H1 (cell line): Measurements from ENCODE around the gene CHCHD1. TPM values are rescaled to one million over a fixed set of nuclear protein-coding genes. Genes with fewer than 3 reads are reported as not detected.

ENCODE experiments used
- CTCF ChIA-PET: fragments of 300-600 bp; sonication (Branson Sonifier 250); formaldehyde crosslinking; loops from one replicate; lab custom pipeline; 2021; ENCODE audit not compliant: partially characterized antibody; lab: Charles Lee
- POLR2A ChIA-PET: fragments of 300-600 bp; sonication (Branson Sonifier 250); formaldehyde crosslinking; loops from one replicate; lab custom pipeline; 2021; ENCODE audit warnings: inconsistent platforms; ENCODE audit not compliant: partially characterized antibody; lab: Charles Lee
- DNase-seq, 2 experiments: peaks; one replicate each; pipeline versions ENCODE4 v3.0.0 to v3.0.0-alpha.2; 2010 to 2022; ENCODE audit warnings: low spot score in 2 of 2, low read depth in 1 of 2, mixed read lengths in 1 of 2
- FAIRE-seq: peaks from 2 replicates; lab custom pipeline; 2011; peaks lifted over from hg19 to GRCh38; lab: Jason Lieb, UNC
- H2AFZ ChIP-seq: 2 replicates; pipeline ENCODE4 v1.8.1; 2012; ENCODE audit warnings: low read length, inconsistent platforms
- H2AK5ac ChIP-seq: 2 replicates; pipeline ENCODE4 v1.6.1; 2013; ENCODE audit warnings: low read depth, low read length
- H2BK120ac ChIP-seq: replicated peaks from 2 replicates; pipeline ENCODE3; 2013; ENCODE audit warnings: low read depth, low read length, inconsistent platforms
- H2BK12ac ChIP-seq: 2 replicates; pipeline ENCODE4 v1.6.1; 2013; ENCODE audit warnings: low read depth, low read length
- H2BK15ac ChIP-seq: 2 replicates; pipeline ENCODE4 v1.6.1; 2013; ENCODE audit warnings: low read length
- H2BK20ac ChIP-seq: 2 replicates; pipeline ENCODE4 v1.6.1; 2013; ENCODE audit warnings: low read length
- H2BK5ac ChIP-seq: 2 replicates; pipeline ENCODE4 v1.6.1; 2013; ENCODE audit warnings: low read depth, low read length
- H3K14ac ChIP-seq: 2 replicates; pipeline ENCODE4 v1.6.1; 2013; ENCODE audit warnings: inconsistent platforms; ENCODE audit not compliant: insufficient read length
- H3K18ac ChIP-seq: 2 replicates; pipeline ENCODE4 v1.6.1; 2013; ENCODE audit warnings: low read length; ENCODE audit errors: extremely low read depth
- H3K23ac ChIP-seq: 2 replicates; pipeline ENCODE4 v1.6.1; 2013; ENCODE audit warnings: inconsistent platforms; ENCODE audit not compliant: insufficient read length
- H3K23me2 ChIP-seq: 2 replicates; pipeline ENCODE4 v1.6.1; 2013; ENCODE audit warnings: low read depth, low read length
- H3K27ac ChIP-seq: 2 replicates; pipeline ENCODE4 v1.6.1; 2011; ENCODE audit warnings: low read depth, low read length, inconsistent platforms
- H3K27me3 ChIP-seq, 4 experiments: replicated peaks in 1 of 4; 1 replicate in 1 of 4; 2 replicates in 3 of 4; pipeline versions ENCODE4 v1.6.1 to v1.8.1; 2011 to 2013; ENCODE audit warnings: low read length in 3 of 4, mild to moderate bottlenecking in 3 of 4, inconsistent platforms in 2 of 4, mixed read lengths in 2 of 4, moderate library complexity in 1 of 4; ENCODE audit not compliant: control insufficient read depth in 3 of 4, insufficient read depth in 3 of 4; ENCODE audit errors: extremely low read depth in 1 of 4
- H3K36me3 ChIP-seq, 4 experiments: 2 replicates each; pipeline versions ENCODE4 v1.6.1 to v1.8.1; 2011 to 2013; ENCODE audit warnings: mild to moderate bottlenecking in 4 of 4, low read length in 3 of 4, moderate library complexity in 2 of 4, control low read depth in 1 of 4, inconsistent platforms in 1 of 4; ENCODE audit not compliant: insufficient read depth in 4 of 4, control insufficient read depth in 2 of 4
- H3K4ac ChIP-seq: replicated peaks from 2 replicates; pipeline ENCODE3; 2013; ENCODE audit warnings: low read length, low read depth, mixed read lengths, inconsistent platforms; ENCODE audit not compliant: insufficient read length
- H3K4me1 ChIP-seq, 4 experiments: replicated peaks in 1 of 4; 1 replicate in 1 of 4; 2 replicates in 3 of 4; pipeline versions ENCODE4 v1.6.1 to v1.8.1; 2011 to 2013; ENCODE audit warnings: low read length in 3 of 4, inconsistent platforms in 2 of 4, mixed read lengths in 1 of 4; ENCODE audit not compliant: insufficient read depth in 4 of 4, control insufficient read depth in 3 of 4
- H3K4me2 ChIP-seq, 2 experiments: 2 replicates each; pipeline versions ENCODE4 v1.6.1 to v1.8.1; 2011 to 2013; ENCODE audit warnings: low read depth in 2 of 2, low read length in 2 of 2, control low read depth in 1 of 2, inconsistent platforms in 1 of 2, mild to moderate bottlenecking in 1 of 2; ENCODE audit not compliant: insufficient read depth in 1 of 2
- H3K4me3 ChIP-seq, 4 experiments: fragments of 200-600, 300-600 bp in 1 of 4; sonication (generic), shearing (Covaris generic), sonication (Bioruptor Twin) in 1 of 4; 2 replicates each; pipeline versions ENCODE4 v1.5.1 to v1.8.1; 2011 to 2016; ENCODE audit warnings: low read length in 4 of 4, low read depth in 3 of 4, control low read depth in 2 of 4, inconsistent platforms in 2 of 4, mild to moderate bottlenecking in 2 of 4, mixed read lengths in 1 of 4, moderate library complexity in 1 of 4; ENCODE audit not compliant: insufficient read depth in 2 of 4; ENCODE audit errors: extremely low read depth in 1 of 4
- H3K56ac ChIP-seq: replicated peaks from 2 replicates; pipeline ENCODE3; 2013; ENCODE audit warnings: low read depth, mild to moderate bottlenecking, mixed read lengths, low read length, inconsistent platforms; ENCODE audit not compliant: insufficient read length
- H3K79me1 ChIP-seq: 2 replicates; pipeline ENCODE4 v1.6.1; 2013; ENCODE audit warnings: low read depth, low read length, control low read depth
- H3K79me2 ChIP-seq, 2 experiments: 2 replicates each; pipeline versions ENCODE4 v1.6.1 to v1.8.1; 2012 to 2013; ENCODE audit warnings: low read length in 2 of 2, mild to moderate bottlenecking in 2 of 2, inconsistent platforms in 1 of 2; ENCODE audit not compliant: insufficient read depth in 2 of 2, control insufficient read depth in 1 of 2
- H3K9ac ChIP-seq, 4 experiments: replicated peaks in 1 of 4; 1 replicate in 1 of 4; 2 replicates in 3 of 4; pipeline versions ENCODE4 v1.6.1 to v1.8.1; 2011 to 2013; ENCODE audit warnings: low read depth in 3 of 4, low read length in 3 of 4, control low read depth in 2 of 4, mild to moderate bottlenecking in 2 of 4, moderate library complexity in 2 of 4, inconsistent platforms in 1 of 4; ENCODE audit errors: extremely low read depth in 1 of 4
- H3K9me3 ChIP-seq, 2 experiments: 2 replicates each; pipeline versions ENCODE4 v1.6.1 to v1.8.1; 2012 to 2013; ENCODE audit warnings: mild to moderate bottlenecking in 2 of 2, moderate library complexity in 2 of 2, control low read depth in 1 of 2, inconsistent platforms in 1 of 2, low read depth in 1 of 2, low read length in 1 of 2, mixed read lengths in 1 of 2; ENCODE audit not compliant: insufficient read depth in 2 of 2
- H4K20me1 ChIP-seq, 2 experiments: replicated peaks in 1 of 2; 2 replicates each; pipeline versions ENCODE3 to v1.8.1; 2011 to 2013; ENCODE audit warnings: inconsistent platforms in 2 of 2, low read length in 2 of 2, mild to moderate bottlenecking in 1 of 2; ENCODE audit not compliant: insufficient read depth in 2 of 2, control insufficient read depth in 1 of 2
- H4K5ac ChIP-seq: 2 replicates; pipeline ENCODE4 v1.6.1; 2013; ENCODE audit warnings: low read length, low read depth, mixed read lengths, inconsistent platforms; ENCODE audit not compliant: insufficient read length
- H4K8ac ChIP-seq: 2 replicates; pipeline ENCODE4 v1.8.0; 2013; ENCODE audit warnings: mild to moderate bottlenecking, moderate library complexity, low read length, inconsistent platforms; ENCODE audit not compliant: insufficient read depth; ENCODE audit errors: extremely low read depth
- H4K91ac ChIP-seq: replicated peaks from 2 replicates; pipeline ENCODE3; 2013; ENCODE audit warnings: low read length, mixed read lengths, inconsistent platforms; ENCODE audit not compliant: insufficient read length
- RAD21 ChIP-seq, 2 experiments: IDR thresholded peaks in 1 of 2; conservative IDR thresholded peaks in 1 of 2; 2 replicates each; pipeline ENCODE4 v1.6.1; 2011; ENCODE audit warnings: low read depth in 2 of 2, low read length in 2 of 2, improper control_type of control experiment in 1 of 2, inconsistent platforms in 1 of 2, mild to moderate bottlenecking in 1 of 2, moderate library complexity in 1 of 2
- SP2 ChIP-seq: IDR thresholded peaks from 2 replicates; pipeline ENCODE4 v1.6.1; 2012; ENCODE audit warnings: mild to moderate bottlenecking, low read length, inconsistent platforms
- WGBS, 2 experiments: shearing (Covaris generic) in 1 of 2; methylation state at CpG; one replicate each; pipeline versions ENCODE4 v1.1.6 to v1.1.7; 2013 to 2015; ENCODE audit warnings: low lambda C conversion rate in 2 of 2, mixed read lengths in 2 of 2, inconsistent platforms in 1 of 2, low coverage in 1 of 2, missing lambda C conversion rate in 1 of 2; ENCODE audit not compliant: insufficient replicate concordance in 2 of 2, insufficient coverage in 1 of 2, insufficient read length in 1 of 2; ENCODE audit errors: extremely low coverage in 1 of 2, missing lambda C conversion rate in 1 of 2; 5-methylcytosine and 5-hydroxymethylcytosine counted together
- polyA plus RNA-seq, 7 experiments: library from polyadenylated mRNA; depleted of rRNA in 3 of 7; stranded (reverse) in 5 of 7; unstranded in 2 of 7; fragments of >200 nt in 5 of 7; fragments of 200-250 nt in 2 of 7; gene quantifications; 1 replicate in 5 of 7; 2 replicates in 1 of 7; 4 replicates in 1 of 7; pipeline versions ENCODE4 v1.2.1 to v1.2.3, GENCODE V29; 2011 to 2013; ENCODE audit warnings: missing spikeins in 2 of 7, mixed read lengths in 2 of 7
- total RNA-seq: library from RNA; stranded (reverse); fragmentation: NEBNext Ultra II Directional; extraction: Animal tissue kit (Norgen Biotek cat#: 25700); gene quantifications from 2 replicates; pipeline ENCODE4 v1.2.1, GENCODE V29; 2021

The CHCHD1 gene
- total and polyA plus RNA-seq, 2 of the 8 experiments (the other 6 are each of a cell fraction or from before 2014, with no cell fraction given), result 44.9 to 58.1 TPM

DNA sequence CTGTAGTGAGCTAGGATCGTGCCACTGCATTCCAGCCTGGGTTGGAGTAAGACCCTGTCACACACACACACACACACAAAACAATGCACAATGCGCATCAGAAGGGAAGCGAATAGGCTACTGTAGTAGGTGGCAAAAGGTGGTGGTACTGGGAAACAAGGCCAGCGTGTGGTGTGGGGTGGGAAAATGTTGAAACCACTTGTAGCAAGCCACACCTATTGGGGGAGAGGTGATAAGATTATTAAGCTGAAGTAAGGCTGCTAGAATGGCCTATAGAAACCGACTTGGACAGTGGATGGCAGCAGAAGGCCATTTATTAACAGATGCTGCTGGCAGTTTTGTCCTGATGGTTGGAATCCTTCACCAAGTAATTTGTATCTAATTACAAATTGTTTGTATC, 7.2 kb upstream of the CHCHD1 start:
- peaks cover 7 to 51% (median 15%) of the 10 kb centered on the region in 4 experiments for H3K36me3 ChIP-seq
- peaks cover 0 to 16% of the 10 kb centered on the region in 2 experiments; a peak in 2 of 4 replicates for H3K79me2 ChIP-seq
- no peak overlapping the region for H4K8ac ChIP-seq
- H3K9me3 ChIP-seq, result no peaks in the 10 kb centered on the region
- H4K5ac ChIP-seq, result no peak overlapping the region
- no peak overlapping the region for H2BK20ac ChIP-seq
- no peak overlapping the region for H3K18ac ChIP-seq
- CTCF ChIA-PET, result no interaction called here
- WGBS, 2 experiments, result 68% methylated on average over 5 of the region's 5 CpGs; no CpG with 5 or more reads in 1 of the 2 experiments
- peak overlapping the region; percentile 40 to 97 for H3K4me2 ChIP-seq
- no peak overlapping the region for H3K27ac ChIP-seq
- H2AFZ ChIP-seq, result no peak overlapping the region
- H3K4ac ChIP-seq, result no peak overlapping the region
- peaks cover 10% of the 10 kb centered on the region for H3K23me2 ChIP-seq
- 0 out of 7 replicates have a peak overlapping the region, but pooled peaks of 1 of the 4 experiments have one; percentile 29 for H3K9ac ChIP-seq
- H3K27me3 ChIP-seq, result no peaks in the 10 kb centered on the region; a peak in 1 of 7 replicates
- H3K23ac ChIP-seq, result no peak overlapping the region
- DNase-seq (no peak), FAIRE-seq (no peak)
- POLR2A ChIA-PET, result interaction anchor here (0.7 to 4.7 kb wide), 3 partner anchors 9 to 35 kb away, joined by 3 to 79 read pairs (median 6); partner anchors contain the start of genes CHCHD1 and ZSWIM8
- no peak overlapping the region for H4K91ac ChIP-seq
- peak overlapping the region in 1 of 4 experiments; percentile 22; a peak in 1 of 8 replicates for H3K4me3 ChIP-seq
- H2BK5ac ChIP-seq, result no peak overlapping the region
- no peak overlapping the region for H2BK120ac ChIP-seq
- TF ChIP-seq RAD21 (IDR thresholded peaks at IDR 0.05 in 1 of 2, conservative IDR thresholded peaks at IDR 0.05 in 1 of 2; ENCODE audit: low read depth in 2 of 2, low read length in 2 of 2) (peak; percentile 7 to 10; a peak in 1 of 4 replicates), SP2 (no peak)
- TF ChIP-seq, all 59 proteins: peak for 1
- Histone ChIP-seq H2BK12ac (no peak overlapping the region), H2AK5ac (no peak overlapping the region), H2BK15ac (no peak overlapping the region), H3K14ac (no peak overlapping the region), H4K20me1 (peaks cover 2 to 11% of the 10 kb centered on the region in 2 experiments), H3K4me1 (peaks cover 3 to 13% (median 8%) of the 10 kb centered on the region in 4 experiments; a peak in 5 of 7 replicates), H3K79me1 (peaks cover 2% of the 10 kb centered on the region; the same call in 1 of the 2 replicates), H3K56ac (no peak overlapping the region)
